Thyroid gland (tissue), 4 donors: Measurements from ENCODE around the gene TLX3. TPM values are rescaled to one million over a fixed set of nuclear protein-coding genes. Genes with fewer than 3 reads are reported as not detected.

Source experiments
- DNase-seq, 2 donors: peaks; one replicate each; pipeline ENCODE4 v3.0.0-alpha.2; 2019
- H3K27ac ChIP-seq, 3 donors: fragments of 200-600 bp; sonication (generic); 1 replicate in 2 of 3; 2 replicates in 1 of 3; pipeline ENCODE4 v1.5.1; 2016 to 2019; ENCODE audit warnings: mild to moderate bottlenecking in 1 of 3, moderate library complexity in 1 of 3
- H3K27me3 ChIP-seq: fragments of 200-600 bp; sonication (generic); one replicate; pipeline ENCODE4 v1.5.1; 2019
- H3K36me3 ChIP-seq, 2 donors: fragments of 200-600 bp; sonication (generic); one replicate each; pipeline ENCODE4 v1.5.1; 2016 to 2019
- H3K4me1 ChIP-seq, 2 donors: fragments of 200-600 bp; sonication (generic); one replicate each; pipeline ENCODE4 v1.5.1; 2017 to 2019
- H3K4me3 ChIP-seq, 3 donors: fragments of 200-600 bp; sonication (generic); replicated peaks in 1 of 3; 1 replicate in 2 of 3; 2 replicates in 1 of 3; pipeline ENCODE4 v1.5.1; 2016; ENCODE audit warnings: mild to moderate bottlenecking in 1 of 3
- H3K9me3 ChIP-seq: fragments of 200-600 bp; sonication (generic); one replicate; pipeline ENCODE4 v1.5.1; 2017
- POLR2A ChIP-seq, 2 donors: fragments of 450-650 bp; IDR thresholded peaks; one replicate each; pipeline ENCODE4 v1.6.1; 2017; ENCODE audit warnings: antibody characterized with exemption in 2 of 2, mild to moderate bottlenecking in 2 of 2, moderate library complexity in 1 of 2
- WGBS, 2 donors: methylation state at CpG; one replicate each; pipeline ENCODE4 v1.1.5; 2017; 5-methylcytosine and 5-hydroxymethylcytosine counted together
- intact Hi-C: fragments of 100-400 bp; cut with DNase I; formaldehyde crosslinking; loops from one replicate; pipeline ENCODE4 v1.15.1; 2023
- total RNA-seq, 4 donors: library from RNA; depleted of rRNA; stranded (reverse); fragments of >200 nt; gene quantifications; one replicate each; pipeline ENCODE4 v1.2.3, GENCODE V29; 2016
- TF ChIP-seq, protein P1 (sequence below), 6 experiments: fragments of 200-600 bp in 3 of 6; fragments of 450-650 bp in 3 of 6; sonication (generic) in 3 of 6; IDR thresholded peaks; one replicate each; pipeline ENCODE4 v1.5.1; 2016 to 2019; ENCODE audit warnings: antibody characterized with exemption in 6 of 6, mild to moderate bottlenecking in 2 of 6, inconsistent platforms in 1 of 6, moderate library complexity in 1 of 6

Gene TLX3
- total RNA-seq, 4 donors from 2014 or later: not detected

DNA sequence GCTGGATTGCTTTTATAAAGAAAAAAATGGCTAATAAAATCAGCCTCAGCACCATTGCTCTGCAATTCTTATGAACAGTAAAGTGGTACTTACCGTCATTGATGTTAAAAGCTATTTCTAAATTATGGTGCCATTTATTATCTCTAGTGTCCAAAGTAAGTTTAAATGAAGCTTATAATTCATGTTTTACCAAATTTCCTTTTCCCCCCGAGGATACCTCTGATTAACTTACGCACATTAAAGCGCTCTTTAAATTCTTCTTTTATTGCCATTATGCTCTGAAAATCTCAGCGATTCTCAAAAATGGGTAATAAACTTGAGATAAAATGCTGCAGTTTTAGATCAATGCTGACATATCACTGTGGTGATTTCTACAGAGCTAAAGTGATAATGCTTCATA lies 13.5 kb downstream of the TLX3 start:
- TF ChIP-seq, protein P1, sequence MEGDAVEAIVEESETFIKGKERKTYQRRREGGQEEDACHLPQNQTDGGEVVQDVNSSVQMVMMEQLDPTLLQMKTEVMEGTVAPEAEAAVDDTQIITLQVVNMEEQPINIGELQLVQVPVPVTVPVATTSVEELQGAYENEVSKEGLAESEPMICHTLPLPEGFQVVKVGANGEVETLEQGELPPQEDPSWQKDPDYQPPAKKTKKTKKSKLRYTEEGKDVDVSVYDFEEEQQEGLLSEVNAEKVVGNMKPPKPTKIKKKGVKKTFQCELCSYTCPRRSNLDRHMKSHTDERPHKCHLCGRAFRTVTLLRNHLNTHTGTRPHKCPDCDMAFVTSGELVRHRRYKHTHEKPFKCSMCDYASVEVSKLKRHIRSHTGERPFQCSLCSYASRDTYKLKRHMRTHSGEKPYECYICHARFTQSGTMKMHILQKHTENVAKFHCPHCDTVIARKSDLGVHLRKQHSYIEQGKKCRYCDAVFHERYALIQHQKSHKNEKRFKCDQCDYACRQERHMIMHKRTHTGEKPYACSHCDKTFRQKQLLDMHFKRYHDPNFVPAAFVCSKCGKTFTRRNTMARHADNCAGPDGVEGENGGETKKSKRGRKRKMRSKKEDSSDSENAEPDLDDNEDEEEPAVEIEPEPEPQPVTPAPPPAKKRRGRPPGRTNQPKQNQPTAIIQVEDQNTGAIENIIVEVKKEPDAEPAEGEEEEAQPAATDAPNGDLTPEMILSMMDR (IDR thresholded peaks at IDR 0.05): no peak
- no peak for TF ChIP-seq POLR2A (IDR thresholded peaks at IDR 0.05)
- H3K36me3 ChIP-seq: no peaks in the 10 kb centered on the region
- WGBS, 2 donors: 95 to 96% methylated on average over 5 of the region's 5 CpGs
- no peak for DNase-seq
- H3K27me3 ChIP-seq: no peaks in the 10 kb centered on the region
- no peak overlapping the region for H3K27ac ChIP-seq
- H3K9me3 ChIP-seq: no peaks in the 10 kb centered on the region
- H3K4me3 ChIP-seq: no peak overlapping the region
- intact Hi-C loops: no loop called here
- no peaks in the 10 kb centered on the region for H3K4me1 ChIP-seq

DNA sequence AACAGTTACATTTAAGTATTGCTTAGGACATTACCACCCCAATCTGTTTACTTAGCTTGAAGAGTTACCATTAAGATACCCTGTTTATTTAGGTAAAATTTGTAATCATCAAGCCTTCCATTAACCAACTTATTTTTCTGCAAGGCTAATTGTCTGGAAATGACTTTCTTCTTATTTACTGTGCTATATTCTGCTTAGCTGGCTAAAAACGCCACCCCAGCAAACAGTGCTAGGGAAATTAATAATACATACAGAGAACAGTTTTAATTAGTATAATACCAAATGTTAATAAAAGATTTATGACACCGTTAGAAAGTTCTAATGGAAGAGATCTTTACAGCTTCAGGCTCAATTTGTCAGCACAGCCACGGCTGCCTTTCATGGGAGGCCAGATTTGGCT lies 14.0 kb downstream of the TLX3 start:
- intact Hi-C loops: no loop called here
- TF ChIP-seq POLR2A (IDR thresholded peaks at IDR 0.05): no peak
- TF ChIP-seq, protein P1 (IDR thresholded peaks at IDR 0.05): no peak
- Histone ChIP-seq H3K4me3 (no peak overlapping the region), H3K27ac (no peak overlapping the region), H3K27me3 (no peaks in the 10 kb centered on the region), H3K4me1 (no peaks in the 10 kb centered on the region), H3K36me3 (no peaks in the 10 kb centered on the region), H3K9me3 (no peaks in the 10 kb centered on the region)
- 77 to 86% methylated on average over 3 of the region's 3 CpGs for WGBS, 2 donors
- no peak for DNase-seq

DNA sequence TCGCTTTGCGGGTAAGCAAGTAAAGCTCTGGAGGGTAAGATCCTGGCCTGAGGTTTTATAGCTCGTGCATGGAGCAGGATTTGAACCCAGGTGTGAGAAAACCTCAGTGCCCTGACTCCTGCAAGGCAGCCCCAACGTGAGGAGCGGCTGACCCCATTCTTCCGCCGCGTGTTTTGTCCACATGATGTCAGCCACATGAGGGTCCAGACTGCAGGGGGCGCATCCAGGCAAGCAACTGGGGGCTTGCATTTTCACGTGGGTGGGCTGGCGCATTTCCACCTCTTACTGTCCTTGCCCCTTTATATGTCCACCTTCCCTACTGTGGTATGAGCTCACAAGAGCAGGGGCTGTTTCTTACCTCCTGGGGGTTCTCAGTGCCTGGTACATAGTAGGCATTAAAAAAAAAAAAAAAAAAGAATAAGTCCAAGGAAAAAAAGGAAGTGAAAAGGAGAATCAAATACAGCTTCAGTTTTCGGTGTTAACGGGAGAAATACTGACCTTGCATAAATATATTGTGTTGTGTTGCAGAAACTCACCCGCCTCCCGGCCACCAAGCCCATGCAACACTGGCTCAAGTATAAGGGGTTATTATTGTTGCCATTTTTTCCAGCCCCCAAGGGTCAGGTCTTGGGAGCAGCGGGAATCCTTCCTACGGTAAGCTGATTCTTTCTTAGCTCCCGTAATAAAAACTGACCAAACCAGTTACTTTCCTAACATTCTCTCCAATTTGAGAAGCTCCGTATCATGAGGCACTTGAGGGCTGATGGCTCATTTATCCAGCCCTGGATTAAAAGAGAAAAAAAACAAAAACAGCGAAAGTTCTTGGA lies 15.0 kb downstream of the TLX3 start:
- no peak for TF ChIP-seq POLR2A (IDR thresholded peaks at IDR 0.05)
- TF ChIP-seq, protein P1 (IDR thresholded peaks at IDR 0.05): no peak
- WGBS, 2 donors: 37 to 43% methylated on average over 18 to 20 of the region's 20 CpGs
- no peaks in the 10 kb centered on the region for H3K9me3 ChIP-seq
- no peak overlapping the region for H3K4me3 ChIP-seq
- H3K27me3 ChIP-seq: no peaks in the 10 kb centered on the region
- intact Hi-C loops: no loop called here
- H3K4me1 ChIP-seq: no peaks in the 10 kb centered on the region
- DNase-seq: no peak
- no peak overlapping the region for H3K27ac ChIP-seq
- H3K36me3 ChIP-seq: no peaks in the 10 kb centered on the region

DNA sequence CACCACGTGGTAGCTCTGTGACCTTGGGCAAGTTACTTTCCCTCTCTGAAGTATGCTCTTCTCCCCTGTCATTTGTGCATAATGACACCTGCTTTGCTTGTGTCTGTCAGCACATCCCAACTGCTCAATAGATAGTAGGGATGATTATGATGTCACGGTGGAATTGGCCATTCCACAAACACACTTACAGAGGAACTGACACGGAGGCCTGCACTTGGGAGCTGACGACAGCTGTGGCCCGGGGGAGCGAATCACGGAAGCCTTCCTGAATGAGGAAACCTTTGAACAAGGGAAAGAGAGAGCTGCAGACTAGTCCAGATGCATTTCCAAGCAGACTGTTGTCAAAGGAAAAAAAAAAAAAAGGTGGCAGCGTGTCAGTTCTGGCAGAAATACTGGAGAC lies 21.0 kb downstream of the TLX3 start:
- no peak overlapping the region for H3K27ac ChIP-seq
- no peaks in the 10 kb centered on the region for H3K9me3 ChIP-seq
- H3K27me3 ChIP-seq: no peaks in the 10 kb centered on the region
- H3K4me3 ChIP-seq: no peak overlapping the region
- no peaks in the 10 kb centered on the region for H3K4me1 ChIP-seq
- no peak for DNase-seq
- WGBS, 2 donors: 74% methylated on average over 8 of the region's 8 CpGs
- H3K36me3 ChIP-seq: no peaks in the 10 kb centered on the region
- TF ChIP-seq, protein P1 (IDR thresholded peaks at IDR 0.05): no peak
- TF ChIP-seq POLR2A (IDR thresholded peaks at IDR 0.05): no peak
- intact Hi-C loops: no loop called here

DNA sequence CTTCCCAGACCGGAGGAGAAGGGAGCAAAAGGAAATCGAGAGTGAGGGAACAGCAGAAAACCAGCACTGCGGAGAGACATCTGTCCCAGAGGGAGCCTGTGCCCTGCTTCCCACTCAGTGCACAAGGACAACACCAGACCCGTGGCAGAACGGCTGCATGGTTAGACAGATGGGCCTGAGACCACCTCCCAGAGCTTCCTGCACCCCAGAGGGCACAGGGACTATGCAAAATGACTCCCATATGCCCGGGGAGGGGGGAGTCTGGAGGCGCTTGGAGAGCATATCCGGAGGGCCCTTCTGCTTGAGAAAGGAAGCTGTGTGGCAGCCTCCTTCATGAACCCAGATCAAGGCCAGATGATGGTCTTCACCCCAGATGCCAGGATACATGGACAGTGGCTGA lies 26.6 kb downstream of the TLX3 start:
- intact Hi-C loops: no loop called here
- DNase-seq: no peak
- 67 to 68% methylated on average over 8 of the region's 8 CpGs for WGBS, 2 donors

More for the DNA sequence above, 26.6 kb downstream of the TLX3 start:
- Histone ChIP-seq H3K27ac (no peak overlapping the region), H3K4me1 (no peaks in the 10 kb centered on the region), H3K9me3 (no peaks in the 10 kb centered on the region), H3K36me3 (no peaks in the 10 kb centered on the region), H3K27me3 (no peaks in the 10 kb centered on the region), H3K4me3 (no peak overlapping the region)
- TF ChIP-seq, protein P1 (IDR thresholded peaks at IDR 0.05): no peak
- TF ChIP-seq POLR2A (IDR thresholded peaks at IDR 0.05): no peak
